GM04504 (cell line): ENCODE measurements around the gene TEAD1.

ENCODE experiments used
- DNase-seq: peaks from one replicate; pipeline ENCODE4 v3.0.0-alpha.2; 2012; ENCODE audit warnings: low read depth

The TEAD1 gene

GRCh38 chr11:12989428-12990161 is 315.4 kb downstream of the TEAD1 start:
- DNase-seq = no peak

GRCh38 chr11:12990162-12990480 is 315.9 kb downstream of the TEAD1 start:
- no peak for DNase-seq

- DNase-seq = no peak
Observed at GRCh38 chr11:12991426-12991825, 317.2 kb downstream of the TEAD1 start.

- DNase-seq = no peak
Observed at GRCh38 chr11:12993626-12994025, 319.4 kb downstream of the TEAD1 start.
